Pancreas (tissue), 10 donors: ENCODE measurements around the gene INS. TPM values are rescaled to one million over a fixed set of nuclear protein-coding genes. Genes with fewer than 3 reads are reported as not detected.

Experiments used
- ATAC-seq, 4 donors: fragments of 200-7000 bp; cut with Tn5 transposase; one replicate each; pipeline versions ENCODE4 v1.8.0 to v1.9.1; 2020; ENCODE audit warnings: mild to moderate bottlenecking in 4 of 4, moderate library complexity in 4 of 4
- DNase-seq, 6 donors: peaks; one replicate each; pipeline ENCODE4 v3.0.0-alpha.2; 2020
- FAIRE-seq: peaks from 2 replicates; lab custom pipeline; 2012; peaks lifted over from hg19 to GRCh38; lab: Jason Lieb, UNC
- H3K27ac ChIP-seq, 4 donors: fragments of 200-600 bp; sonication (generic); 1 replicate in 3 of 4; 2 replicates in 1 of 4; pipeline versions ENCODE4 v1.5.0 to v1.8.0; 2020
- H3K27me3 ChIP-seq, 4 donors: fragments of 200-600 bp; one replicate each; pipeline ENCODE4 v1.8.0; 2021
- H3K36me3 ChIP-seq, 3 donors: fragments of 200-600 bp; sonication (generic) in 1 of 3; one replicate each; pipeline versions ENCODE4 v1.5.0 to v1.8.0; 2020 to 2021
- H3K4me1 ChIP-seq, 3 donors: fragments of 200-600 bp; one replicate each; pipeline ENCODE4 v1.8.0; 2021
- H3K4me3 ChIP-seq, 4 donors: fragments of 200-600 bp; sonication (generic) in 2 of 4; one replicate each; pipeline versions ENCODE4 v1.5.0 to v1.8.0; 2020 to 2021
- H3K9me3 ChIP-seq, 4 donors: fragments of 200-600 bp; one replicate each; pipeline ENCODE4 v1.8.0; 2021
- CTCF ChIP-seq, 4 donors: fragments of 200-600 bp; sonication (generic) in 3 of 4; IDR thresholded peaks; one replicate each; pipeline versions ENCODE4 v1.5.0 to v1.8.0; 2021; ENCODE audit warnings: antibody characterized with exemption in 4 of 4
- WGBS, 2 donors: extraction: QIAGEN DNeasy Blood & Tissue Kit; methylation state at CpG; one replicate each; pipeline ENCODE4 v1.1.7; 2013; 5-methylcytosine and 5-hydroxymethylcytosine counted together
- intact Hi-C, 3 donors: fragments of 100-400 bp; cut with DNase I; formaldehyde crosslinking; loops; one replicate each; pipeline versions ENCODE4 v1.11.1 to v1.14.2; 2022
- polyA plus RNA-seq, 2 donors: library from polyadenylated mRNA; stranded (reverse); fragments of 200-250 nt; gene quantifications; one replicate each; pipeline ENCODE4 v1.2.3, GENCODE V29; 2013
- total RNA-seq, 6 donors: library from RNA; stranded (reverse); fragmentation: NEBNext Ultra II Directional in 4 of 6; extraction: Animal tissue kit (Norgen Biotek cat#: 25700) in 4 of 6; gene quantifications; one replicate each; pipeline versions ENCODE4 v1.2.1 to v1.2.4, GENCODE V29; 2021 to 2023
- donor health status: healthy with polysubstance abuse.
- donor health status: DM: no; HTN: no; CAD: no; lungs with moderate emphysema.
- donor health status: DM: no; HTN: no; CAD: no.
- donor health status: control.
- donor health status: control.
- donor health status: Bipolar disorder and iron deficiency.
- donor health status: DM: yes; HTN: yes; CAD: no.
- donor health status: DM: no; HTN: no; CAD: no.
- donor health status: DM: no; HTN: no; CAD: no.
- donor health status: DM: yes; HTN: yes; CAD: no.

Gene INS
- total and polyA plus RNA-seq, 8 donors = 1,425 to 145,342 (median 6,399) TPM

- no peak for DNase-seq
- Histone ChIP-seq H3K9me3 (no peaks in the 10 kb centered on the region), H3K4me3 (no peak overlapping the region), H3K4me1 (peaks cover 0 to 9% (median 0%) of the 10 kb centered on the region in 3 donors), H3K36me3 (no peaks in the 10 kb centered on the region), H3K27ac (no peak overlapping the region), H3K27me3 (peaks cover 0 to 44% (median 6%) of the 10 kb centered on the region in 4 donors)
- no peak for TF ChIP-seq CTCF (IDR thresholded peaks at IDR 0.05)
- intact Hi-C loops = loop anchor here in 1 of 3 donors (10.0 kb wide), 1 partner anchor 218 kb away; no protein-coding TSS in a partner anchor
- no peak for FAIRE-seq
- no peak for ATAC-seq
- 12 to 18% methylated on average over 5 of the region's 5 CpGs for WGBS, 2 donors
Observed at GRCh38 chr11:2142300-2142759, 18.7 kb downstream of the INS start.

- DNase-seq (peak in 3 of 6 donors; percentile 17 to 69 (median 52)), ATAC-seq (no peak), FAIRE-seq (no peak)
- 6 to 8% methylated on average over 93 to 102 of the region's 102 CpGs for WGBS, 2 donors
- no peak for TF ChIP-seq CTCF (IDR thresholded peaks at IDR 0.05)
- Histone ChIP-seq H3K9me3 (no peaks in the 10 kb centered on the region), H3K36me3 (no peaks in the 10 kb centered on the region), H3K27ac (no peak overlapping the region), H3K4me3 (no peak overlapping the region), H3K4me1 (peaks cover 0 to 9% (median 0%) of the 10 kb centered on the region in 3 donors), H3K27me3 (peaks cover 0 to 38% (median 6%) of the 10 kb centered on the region in 4 donors)
- intact Hi-C loops = loop anchor here in 1 of 3 donors (10.0 kb wide), 1 partner anchor 216 kb away; no protein-coding TSS in a partner anchor
Observed at GRCh38 chr11:2140411-2141400, 20.3 kb downstream of the INS start.

- no peak for TF ChIP-seq CTCF (IDR thresholded peaks at IDR 0.05)
- intact Hi-C loops = loop anchor here in 1 of 3 donors (10.0 kb wide), 1 partner anchor 215 kb away; no protein-coding TSS in a partner anchor
- Histone ChIP-seq H3K36me3 (no peaks in the 10 kb centered on the region), H3K27me3 (peaks cover 0 to 29% (median 6%) of the 10 kb centered on the region in 4 donors), H3K4me1 (peaks cover 0 to 9% (median 0%) of the 10 kb centered on the region in 3 donors), H3K4me3 (no peak overlapping the region), H3K27ac (no peak overlapping the region), H3K9me3 (no peaks in the 10 kb centered on the region)
- FAIRE-seq (no peak), DNase-seq (peak in 1 of 6 donors; percentile 26), ATAC-seq (peak in 1 of 4 donors; percentile 20)
- WGBS, 2 donors = 4 to 5% methylated on average over 44 to 57 of the region's 57 CpGs
Observed at GRCh38 chr11:2139621-2140337, 21.2 kb downstream of the INS start.

GRCh38 chr11:2139123-2139521 lies 21.9 kb downstream of the INS start, which contains the start of gene IGF2:
TSS of gene IGF2 (minus strand) at chr11:2139389. CDS start at chr11:2135523, 3,866 bp downstream.
- H3K4me1 ChIP-seq = peaks cover 0 to 7% (median 0%) of the 10 kb centered on the region in 3 donors

More at GRCh38 chr11:2139123-2139521, 21.9 kb downstream of the INS start, which contains the start of gene IGF2:
- intact Hi-C loops = no loop called here
- Histone ChIP-seq H3K4me3 (peak within 1 kb of the TSS in 2 of 4 donors; percentile 13 to 30), H3K36me3 (no peaks in the 10 kb centered on the region), H3K27ac (no peak within 1 kb of the TSS), H3K27me3 (peaks cover 0 to 26% (median 7%) of the 10 kb centered on the region in 4 donors), H3K9me3 (no peaks in the 10 kb centered on the region)
- no peak for TF ChIP-seq CTCF (IDR thresholded peaks at IDR 0.05)
- FAIRE-seq (no peak), DNase-seq (peak in 1 of 6 donors; percentile 36), ATAC-seq (peak in 1 of 4 donors; percentile 11)
- 0 to 2% methylated on average over 7 to 62 of the region's 62 CpGs for WGBS, 2 donors
